Fibroblast of the aortic adventitia (primary cell): ENCODE data around the gene PARL. TPM values are rescaled to one million over a fixed set of nuclear protein-coding genes. Genes with fewer than 3 reads are reported as not detected.

Experiments used
- DNase-seq: peaks from one replicate; pipeline ENCODE4 v3.0.0-alpha.2; 2010; ENCODE audit warnings: low read depth
- H3K4me3 ChIP-seq: 2 replicates; pipeline ENCODE4 v1.5.1; 2011; ENCODE audit warnings: low read depth, mild to moderate bottlenecking, control low read depth, low read length, moderate library complexity
- CTCF ChIP-seq: IDR thresholded peaks from 2 replicates; pipeline ENCODE4 v1.5.1; 2011; ENCODE audit warnings: mild to moderate bottlenecking, low read length, control low read depth, inconsistent platforms; ENCODE audit not compliant: insufficient read depth
- total RNA-seq: library from RNA; depleted of rRNA; stranded (reverse); fragments of >200 nt; gene quantifications from 2 replicates; pipeline ENCODE4 v1.2.3, GENCODE V29; 2012; ENCODE audit warnings: low replicate concordance

Gene PARL
- total RNA-seq, 1 donor: 32.7 TPM

GRCh38 chr3:183845608-183846288 is 38.9 kb downstream of the PARL start:
- no peak overlapping the region for H3K4me3 ChIP-seq
- no peak for TF ChIP-seq CTCF
- DNase-seq: no peak

GRCh38 chr3:183845090-183845489 is 39.6 kb downstream of the PARL start:
- DNase-seq: no peak
- H3K4me3 ChIP-seq: no peak overlapping the region
- TF ChIP-seq CTCF: no peak

DNA sequence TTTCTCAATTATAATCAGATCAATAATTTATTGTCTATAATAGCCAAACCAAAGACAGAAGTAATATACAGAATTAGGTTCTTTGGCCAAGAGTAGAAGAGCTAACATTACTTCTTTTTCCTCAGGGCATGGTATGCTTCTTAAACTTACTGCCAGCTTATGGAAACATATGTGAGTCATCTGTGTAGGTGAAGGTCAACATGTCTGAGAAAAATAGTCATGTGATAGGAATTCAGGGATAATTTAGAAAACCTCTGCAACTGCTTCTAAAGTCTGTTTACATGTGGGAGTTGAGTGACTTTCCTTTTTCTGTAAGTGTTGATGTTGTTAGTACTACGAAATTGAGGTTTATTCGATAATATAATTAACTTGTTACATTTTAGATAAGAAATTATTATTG is 40.1 kb downstream of the PARL start:
- DNase-seq: peak; percentile 76
- H3K4me3 ChIP-seq: no peak overlapping the region
- no peak for TF ChIP-seq CTCF

DNA sequence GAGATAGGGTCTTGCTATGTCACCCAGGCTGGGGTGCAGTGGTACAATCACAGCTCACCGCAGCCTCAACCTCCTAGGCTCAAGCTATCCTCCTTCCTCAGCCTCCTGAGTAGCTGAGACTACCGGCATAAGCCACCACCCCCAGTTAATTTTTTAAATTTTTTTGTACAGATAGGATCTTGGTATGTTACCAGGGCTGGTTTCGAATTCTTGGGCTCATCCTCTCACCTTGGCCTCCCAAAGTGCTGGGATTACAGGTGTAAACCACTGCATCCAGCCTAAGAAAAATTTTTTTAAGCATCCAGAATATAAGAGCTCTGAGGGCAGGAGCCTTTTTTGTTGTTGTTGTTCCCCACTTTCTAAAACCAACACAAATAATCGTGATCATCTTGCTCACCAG is 44.9 kb downstream of the PARL start:
- no peak overlapping the region for H3K4me3 ChIP-seq
- TF ChIP-seq CTCF: no peak
- no peak for DNase-seq

DNA sequence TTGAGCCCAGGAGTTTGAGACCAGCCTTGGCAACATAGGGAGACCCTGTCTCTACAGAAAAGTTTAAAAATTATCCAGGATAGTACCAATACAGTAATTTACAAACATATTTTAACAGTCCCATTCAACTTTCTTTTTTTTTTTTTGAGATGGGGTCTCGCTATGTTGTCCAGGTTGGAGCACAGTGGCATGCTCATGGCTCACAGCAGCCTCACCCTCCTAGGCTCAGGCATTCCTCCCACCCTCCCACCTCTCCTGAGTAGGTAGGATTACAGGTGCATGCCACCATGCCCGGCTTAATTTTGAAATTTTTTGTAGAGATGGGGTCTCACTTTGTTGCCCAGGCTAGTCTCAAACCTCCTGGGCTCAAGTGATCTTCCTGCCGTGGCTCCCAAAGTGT is 46.8 kb downstream of the PARL start:
- DNase-seq: no peak
- H3K4me3 ChIP-seq: no peak overlapping the region
- TF ChIP-seq CTCF: no peak

GRCh38 chr3:183837390-183837789 is 47.3 kb downstream of the PARL start:
- H3K4me3 ChIP-seq: no peak overlapping the region
- no peak for DNase-seq
- TF ChIP-seq CTCF: no peak

DNA sequence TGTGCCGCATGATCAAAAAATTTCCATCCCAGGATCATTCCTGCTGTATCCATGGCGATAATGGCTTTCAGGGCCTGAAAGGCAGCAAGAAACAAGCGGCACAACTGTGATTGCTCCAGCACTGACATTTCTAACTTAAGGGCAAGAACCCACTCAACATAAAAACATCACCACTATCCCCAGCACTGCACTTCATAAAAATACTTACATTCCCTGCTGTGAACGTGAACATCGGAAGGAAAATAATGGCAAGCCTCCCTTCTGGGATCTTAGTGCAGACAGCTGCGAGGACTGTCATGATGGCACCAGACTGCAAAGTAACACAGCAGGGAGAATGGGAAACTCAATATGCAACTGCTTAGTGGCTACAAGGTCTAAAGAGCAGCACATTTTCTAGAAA is 51.2 kb downstream of the PARL start:
- no peak for TF ChIP-seq CTCF
- no peak overlapping the region for H3K4me3 ChIP-seq

More for the DNA sequence above, 51.2 kb downstream of the PARL start:
- no peak for DNase-seq
